H1 (cell line): ENCODE results near the gene SMIM28. TPM values are rescaled to one million over a fixed set of nuclear protein-coding genes. Genes with fewer than 3 reads are reported as not detected.

ENCODE experiments used
- CTCF ChIA-PET: fragments of 300-600 bp; sonication (Branson Sonifier 250); formaldehyde crosslinking; loops from one replicate; lab custom pipeline; 2021; ENCODE audit not compliant: partially characterized antibody; lab: Charles Lee
- POLR2A ChIA-PET: fragments of 300-600 bp; sonication (Branson Sonifier 250); formaldehyde crosslinking; loops from one replicate; lab custom pipeline; 2021; ENCODE audit warnings: inconsistent platforms; ENCODE audit not compliant: partially characterized antibody; lab: Charles Lee
- DNase-seq, 2 experiments: peaks; one replicate each; pipeline versions ENCODE4 v3.0.0 to v3.0.0-alpha.2; 2010 to 2022; ENCODE audit warnings: low spot score in 2 of 2, low read depth in 1 of 2, mixed read lengths in 1 of 2
- FAIRE-seq: peaks from 2 replicates; lab custom pipeline; 2011; peaks lifted over from hg19 to GRCh38; lab: Jason Lieb, UNC
- H2AFZ ChIP-seq: 2 replicates; pipeline ENCODE4 v1.8.1; 2012; ENCODE audit warnings: low read length, inconsistent platforms
- H2AK5ac ChIP-seq: 2 replicates; pipeline ENCODE4 v1.6.1; 2013; ENCODE audit warnings: low read depth, low read length
- H2BK120ac ChIP-seq: replicated peaks from 2 replicates; pipeline ENCODE3; 2013; ENCODE audit warnings: low read depth, low read length, inconsistent platforms
- H2BK12ac ChIP-seq: 2 replicates; pipeline ENCODE4 v1.6.1; 2013; ENCODE audit warnings: low read depth, low read length
- H2BK15ac ChIP-seq: 2 replicates; pipeline ENCODE4 v1.6.1; 2013; ENCODE audit warnings: low read length
- H2BK20ac ChIP-seq: 2 replicates; pipeline ENCODE4 v1.6.1; 2013; ENCODE audit warnings: low read length
- H2BK5ac ChIP-seq: 2 replicates; pipeline ENCODE4 v1.6.1; 2013; ENCODE audit warnings: low read depth, low read length
- H3K14ac ChIP-seq: 2 replicates; pipeline ENCODE4 v1.6.1; 2013; ENCODE audit warnings: inconsistent platforms; ENCODE audit not compliant: insufficient read length
- H3K18ac ChIP-seq: 2 replicates; pipeline ENCODE4 v1.6.1; 2013; ENCODE audit warnings: low read length; ENCODE audit errors: extremely low read depth
- H3K23ac ChIP-seq: 2 replicates; pipeline ENCODE4 v1.6.1; 2013; ENCODE audit warnings: inconsistent platforms; ENCODE audit not compliant: insufficient read length
- H3K23me2 ChIP-seq: 2 replicates; pipeline ENCODE4 v1.6.1; 2013; ENCODE audit warnings: low read depth, low read length
- H3K27ac ChIP-seq: 2 replicates; pipeline ENCODE4 v1.6.1; 2011; ENCODE audit warnings: low read depth, low read length, inconsistent platforms
- H3K27me3 ChIP-seq, 4 experiments: replicated peaks in 1 of 4; 1 replicate in 1 of 4; 2 replicates in 3 of 4; pipeline versions ENCODE4 v1.6.1 to v1.8.1; 2011 to 2013; ENCODE audit warnings: low read length in 3 of 4, mild to moderate bottlenecking in 3 of 4, inconsistent platforms in 2 of 4, mixed read lengths in 2 of 4, moderate library complexity in 1 of 4; ENCODE audit not compliant: control insufficient read depth in 3 of 4, insufficient read depth in 3 of 4; ENCODE audit errors: extremely low read depth in 1 of 4
- H3K36me3 ChIP-seq, 4 experiments: 2 replicates each; pipeline versions ENCODE4 v1.6.1 to v1.8.1; 2011 to 2013; ENCODE audit warnings: mild to moderate bottlenecking in 4 of 4, low read length in 3 of 4, moderate library complexity in 2 of 4, control low read depth in 1 of 4, inconsistent platforms in 1 of 4; ENCODE audit not compliant: insufficient read depth in 4 of 4, control insufficient read depth in 2 of 4
- H3K4ac ChIP-seq: replicated peaks from 2 replicates; pipeline ENCODE3; 2013; ENCODE audit warnings: low read length, low read depth, mixed read lengths, inconsistent platforms; ENCODE audit not compliant: insufficient read length
- H3K4me1 ChIP-seq, 4 experiments: replicated peaks in 1 of 4; 1 replicate in 1 of 4; 2 replicates in 3 of 4; pipeline versions ENCODE4 v1.6.1 to v1.8.1; 2011 to 2013; ENCODE audit warnings: low read length in 3 of 4, inconsistent platforms in 2 of 4, mixed read lengths in 1 of 4; ENCODE audit not compliant: insufficient read depth in 4 of 4, control insufficient read depth in 3 of 4
- H3K4me2 ChIP-seq, 2 experiments: 2 replicates each; pipeline versions ENCODE4 v1.6.1 to v1.8.1; 2011 to 2013; ENCODE audit warnings: low read depth in 2 of 2, low read length in 2 of 2, control low read depth in 1 of 2, inconsistent platforms in 1 of 2, mild to moderate bottlenecking in 1 of 2; ENCODE audit not compliant: insufficient read depth in 1 of 2
- H3K4me3 ChIP-seq, 4 experiments: fragments of 200-600, 300-600 bp in 1 of 4; sonication (generic), shearing (Covaris generic), sonication (Bioruptor Twin) in 1 of 4; 2 replicates each; pipeline versions ENCODE4 v1.5.1 to v1.8.1; 2011 to 2016; ENCODE audit warnings: low read length in 4 of 4, low read depth in 3 of 4, control low read depth in 2 of 4, inconsistent platforms in 2 of 4, mild to moderate bottlenecking in 2 of 4, mixed read lengths in 1 of 4, moderate library complexity in 1 of 4; ENCODE audit not compliant: insufficient read depth in 2 of 4; ENCODE audit errors: extremely low read depth in 1 of 4
- H3K56ac ChIP-seq: replicated peaks from 2 replicates; pipeline ENCODE3; 2013; ENCODE audit warnings: low read depth, mild to moderate bottlenecking, mixed read lengths, low read length, inconsistent platforms; ENCODE audit not compliant: insufficient read length
- H3K79me1 ChIP-seq: 2 replicates; pipeline ENCODE4 v1.6.1; 2013; ENCODE audit warnings: low read depth, low read length, control low read depth
- H3K79me2 ChIP-seq, 2 experiments: 2 replicates each; pipeline versions ENCODE4 v1.6.1 to v1.8.1; 2012 to 2013; ENCODE audit warnings: low read length in 2 of 2, mild to moderate bottlenecking in 2 of 2, inconsistent platforms in 1 of 2; ENCODE audit not compliant: insufficient read depth in 2 of 2, control insufficient read depth in 1 of 2
- H3K9ac ChIP-seq, 4 experiments: replicated peaks in 1 of 4; 1 replicate in 1 of 4; 2 replicates in 3 of 4; pipeline versions ENCODE4 v1.6.1 to v1.8.1; 2011 to 2013; ENCODE audit warnings: low read depth in 3 of 4, low read length in 3 of 4, control low read depth in 2 of 4, mild to moderate bottlenecking in 2 of 4, moderate library complexity in 2 of 4, inconsistent platforms in 1 of 4; ENCODE audit errors: extremely low read depth in 1 of 4
- H3K9me3 ChIP-seq, 2 experiments: 2 replicates each; pipeline versions ENCODE4 v1.6.1 to v1.8.1; 2012 to 2013; ENCODE audit warnings: mild to moderate bottlenecking in 2 of 2, moderate library complexity in 2 of 2, control low read depth in 1 of 2, inconsistent platforms in 1 of 2, low read depth in 1 of 2, low read length in 1 of 2, mixed read lengths in 1 of 2; ENCODE audit not compliant: insufficient read depth in 2 of 2
- H4K20me1 ChIP-seq, 2 experiments: replicated peaks in 1 of 2; 2 replicates each; pipeline versions ENCODE3 to v1.8.1; 2011 to 2013; ENCODE audit warnings: inconsistent platforms in 2 of 2, low read length in 2 of 2, mild to moderate bottlenecking in 1 of 2; ENCODE audit not compliant: insufficient read depth in 2 of 2, control insufficient read depth in 1 of 2
- H4K5ac ChIP-seq: 2 replicates; pipeline ENCODE4 v1.6.1; 2013; ENCODE audit warnings: low read length, low read depth, mixed read lengths, inconsistent platforms; ENCODE audit not compliant: insufficient read length
- H4K8ac ChIP-seq: 2 replicates; pipeline ENCODE4 v1.8.0; 2013; ENCODE audit warnings: mild to moderate bottlenecking, moderate library complexity, low read length, inconsistent platforms; ENCODE audit not compliant: insufficient read depth; ENCODE audit errors: extremely low read depth
- H4K91ac ChIP-seq: replicated peaks from 2 replicates; pipeline ENCODE3; 2013; ENCODE audit warnings: low read length, mixed read lengths, inconsistent platforms; ENCODE audit not compliant: insufficient read length
- BACH1 ChIP-seq: IDR thresholded peaks from 2 replicates; pipeline ENCODE4 v1.6.1; 2012; ENCODE audit warnings: low read length, improper control_type of control experiment
- CHD1 ChIP-seq: IDR thresholded peaks from 2 replicates; pipeline ENCODE4 v1.6.1; 2012; ENCODE audit warnings: low read depth, low read length, improper control_type of control experiment
- CHD2 ChIP-seq: IDR thresholded peaks from 2 replicates; pipeline ENCODE4 v1.6.1; 2012; ENCODE audit warnings: low read length, improper control_type of control experiment
- GABPA ChIP-seq: IDR thresholded peaks from 2 replicates; pipeline ENCODE4 v1.6.1; 2011; ENCODE audit warnings: mild to moderate bottlenecking, low read length, moderate library complexity, borderline replicate concordance; ENCODE audit not compliant: insufficient read depth
- HDAC6 ChIP-seq: IDR thresholded peaks from one replicate; pipeline ENCODE4 v1.7.1; 2012; ENCODE audit warnings: low read depth, mild to moderate bottlenecking, inconsistent platforms, low read length, moderate library complexity
- KDM1A ChIP-seq: fragments of 200-600, 300-600 bp; sonication (generic); IDR thresholded peaks from 2 replicates; pipeline ENCODE4 v1.7.1; 2016; ENCODE audit warnings: mild to moderate bottlenecking, low read length, borderline replicate concordance
- NRF1 ChIP-seq: IDR thresholded peaks from 2 replicates; pipeline ENCODE4 v1.6.1; 2011; ENCODE audit warnings: mild to moderate bottlenecking, low read depth, low read length, improper control_type of control experiment
- PHF8 ChIP-seq: fragments of 200-600 bp; sonication (generic); conservative IDR thresholded peaks from 2 replicates; pipeline ENCODE4 v1.7.1; 2012; ENCODE audit warnings: low read depth, mild to moderate bottlenecking, inconsistent platforms, low read length, moderate library complexity
- RBBP5 ChIP-seq: IDR thresholded peaks from 2 replicates; pipeline ENCODE4 v1.7.1; 2012; ENCODE audit warnings: low read depth, mild to moderate bottlenecking, inconsistent platforms, low read length, moderate library complexity, borderline replicate concordance
- SIX5 ChIP-seq: IDR thresholded peaks from 2 replicates; pipeline ENCODE4 v1.6.1; 2011; ENCODE audit warnings: mild to moderate bottlenecking, low read depth, low read length
- SP2 ChIP-seq: IDR thresholded peaks from 2 replicates; pipeline ENCODE4 v1.6.1; 2012; ENCODE audit warnings: mild to moderate bottlenecking, low read length, inconsistent platforms
- SP4 ChIP-seq: IDR thresholded peaks from 2 replicates; pipeline ENCODE4 v1.6.1; 2012; ENCODE audit warnings: low read length, inconsistent platforms
- ZNF274 ChIP-seq: IDR thresholded peaks from 2 replicates; pipeline ENCODE4 v1.7.0; 2012; ENCODE audit warnings: low read length, borderline replicate concordance; ENCODE audit errors: extremely low read depth
- WGBS, 2 experiments: shearing (Covaris generic) in 1 of 2; methylation state at CpG; one replicate each; pipeline versions ENCODE4 v1.1.6 to v1.1.7; 2013 to 2015; ENCODE audit warnings: low lambda C conversion rate in 2 of 2, mixed read lengths in 2 of 2, inconsistent platforms in 1 of 2, low coverage in 1 of 2, missing lambda C conversion rate in 1 of 2; ENCODE audit not compliant: insufficient replicate concordance in 2 of 2, insufficient coverage in 1 of 2, insufficient read length in 1 of 2; ENCODE audit errors: extremely low coverage in 1 of 2, missing lambda C conversion rate in 1 of 2; 5-methylcytosine and 5-hydroxymethylcytosine counted together
- long read RNA-seq, 2 experiments: library from RNA in 1 of 2; library from capped mRNA in 1 of 2; stranded (forward); transcript quantifications; one replicate each; pipeline ENCODE4 v2.0.0, GENCODE V29; 2021; ENCODE audit warnings: inconsistent platforms in 1 of 2
- polyA minus RNA-seq, 3 experiments: library from RNA; depleted of rRNA, polyadenylated mRNA; stranded (reverse); fragments of >200 nt; gene quantifications; 1 replicate in 2 of 3; 2 replicates in 1 of 3; pipeline ENCODE4 v1.2.3, GENCODE V29; 2011
- polyA plus RNA-seq, 7 experiments: library from polyadenylated mRNA; depleted of rRNA in 3 of 7; stranded (reverse) in 5 of 7; unstranded in 2 of 7; fragments of >200 nt in 5 of 7; fragments of 200-250 nt in 2 of 7; gene quantifications; 1 replicate in 5 of 7; 2 replicates in 1 of 7; 4 replicates in 1 of 7; pipeline versions ENCODE4 v1.2.1 to v1.2.3, GENCODE V29; 2011 to 2013; ENCODE audit warnings: missing spikeins in 2 of 7, mixed read lengths in 2 of 7
- total RNA-seq: library from RNA; stranded (reverse); fragmentation: NEBNext Ultra II Directional; extraction: Animal tissue kit (Norgen Biotek cat#: 25700); gene quantifications from 2 replicates; pipeline ENCODE4 v1.2.1, GENCODE V29; 2021

The SMIM28 gene
- not detected in 2 replicates for total RNA-seq
- polyA plus RNA-seq (2011; rRNA removed), result not detected in 2 replicates
- not detected for polyA plus RNA-seq (2011; cell fraction: cytosol; rRNA removed)
- not detected for polyA plus RNA-seq (2011; cell fraction: nucleus; rRNA removed)
- not detected in 4 replicates for polyA plus RNA-seq (2012, experiment 1 of 2)
- polyA plus RNA-seq (2012, experiment 2 of 2), result not detected
- polyA plus RNA-seq (2013, experiment 1 of 2), result not detected
- not detected for polyA plus RNA-seq (2013, experiment 2 of 2)
- not detected in 2 replicates for polyA minus RNA-seq (2011; rRNA and poly(A)+ RNA removed)
- polyA minus RNA-seq (2011; cell fraction: cytosol; rRNA and poly(A)+ RNA removed), result not detected
- polyA minus RNA-seq (2011; cell fraction: nucleus; rRNA and poly(A)+ RNA removed), result not detected
- long read RNA-seq, experiment 1, result 0 reads
- long read RNA-seq, experiment 2, result 0 reads

- CTCF ChIA-PET, result interaction anchor here (1.3 to 1.8 kb wide), 3 partner anchors 17 to 92 kb away, joined by 3 to 5 read pairs (median 4); no protein-coding TSS in a partner anchor
- H4K5ac ChIP-seq, result no peak within 1 kb of the TSS
- TF ChIP-seq SIX5 (no peak), SP4 (no peak), GABPA (no peak), PHF8 (no peak), SP2 (no peak), KDM1A (no peak), RBBP5 (no peak), ZNF274 (no peak), NRF1 (no peak), BACH1 (no peak), HDAC6 (no peak), CHD1 (no peak), CHD2 (no peak)
Observed at GRCh38 chr6:138377844-138378243, at the start of gene SMIM28. TSS of gene SMIM28 (plus strand) at chr6:138377905. CDS start at chr6:138378073, 168 bp downstream.

More at GRCh38 chr6:138377844-138378243, at the start of gene SMIM28:
- Histone ChIP-seq H3K23me2 (no peaks in the 10 kb centered on the region), H3K18ac (no peak within 1 kb of the TSS; the same call in 1 of the 2 replicates), H3K9ac (no peak within 1 kb of the TSS), H2BK12ac (no peak within 1 kb of the TSS), H3K4ac (no peak within 1 kb of the TSS), H3K14ac (no peak within 1 kb of the TSS), H2BK15ac (0 out of 2 replicates have a peak within 1 kb of the TSS, but pooled peaks have one; percentile 53), H3K79me2 (no peaks in the 10 kb centered on the region), H3K79me1 (no peaks in the 10 kb centered on the region), H4K91ac (no peak within 1 kb of the TSS), H2AK5ac (no peak within 1 kb of the TSS), H2BK120ac (no peak within 1 kb of the TSS), H2BK20ac (no peak within 1 kb of the TSS), H4K20me1 (no peaks in the 10 kb centered on the region), H3K4me3 (no peak within 1 kb of the TSS), H3K36me3 (no peaks in the 10 kb centered on the region), H3K4me1 (peaks cover 0 to 11% (median 0%) of the 10 kb centered on the region in 4 experiments; a peak in 2 of 7 replicates), H3K56ac (no peak within 1 kb of the TSS), H2AFZ (no peak within 1 kb of the TSS), H3K4me2 (0 out of 4 replicates have a peak within 1 kb of the TSS, but pooled peaks of 1 of the 2 experiments have one; percentile 43), H2BK5ac (no peak within 1 kb of the TSS), H3K27ac (no peak within 1 kb of the TSS), H3K23ac (no peak within 1 kb of the TSS), H3K9me3 (no peaks in the 10 kb centered on the region), H3K27me3 (no peaks in the 10 kb centered on the region), H4K8ac (no peak within 1 kb of the TSS)
- DNase-seq (no peak), FAIRE-seq (no peak)
- POLR2A ChIA-PET, result no interaction called here
- 85% methylated on average over 6 of the region's 6 CpGs; no CpG with 5 or more reads in 1 of the 2 experiments for WGBS, 2 experiments
